ENCODE measurements around the gene STAT5A.

GRCh38 chr17:42271006-42271778 lies 17.1 kb upstream of the STAT5A start:
- TF ChIP-seq CTCF (IDR thresholded peaks at IDR 0.05) (no peak), POLR2A (IDR thresholded peaks at IDR 0.05) (no peak)
